NK-92 treated with Interleukin-12 subunit alpha and Interleukin-12 subunit beta, amount 100 ng/mL, for 24 hours (cell line): ENCODE data around the gene CA11.
"Not testable (repeated sequence)": the region's sequence is repeated elsewhere in the genome, so short reads cannot be mapped to it uniquely, and the experiment has no call there.

ENCODE experiments used
- DNase-seq: peaks from one replicate; lab custom pipeline; 2025; lab: John Stamatoyannopoulos, UW

CA11 gene

GRCh38 chr19:48669903-48670668 lies 24.1 kb upstream of the CA11 start:
- no peak for DNase-seq

GRCh38 chr19:48668761-48669160 lies 22.8 kb upstream of the CA11 start:
- no peak for DNase-seq

- DNase-seq, result no peak
Observed at GRCh38 chr19:48668332-48668731, 22.3 kb upstream of the CA11 start.

GRCh38 chr19:48665786-48666185 lies 19.8 kb upstream of the CA11 start:
- no peak for DNase-seq

- no peak for DNase-seq
Observed at GRCh38 chr19:48664476-48664875, 18.5 kb upstream of the CA11 start.

- no peak for DNase-seq
Observed at GRCh38 chr19:48663667-48664066, 17.7 kb upstream of the CA11 start.

- no peak for DNase-seq
Observed at GRCh38 chr19:48661711-48662090, 15.7 kb upstream of the CA11 start.

- DNase-seq, result peak; percentile 74
Observed at GRCh38 chr19:48660852-48661710, 15.1 kb upstream of the CA11 start.

GRCh38 chr19:48659768-48660167 lies 13.8 kb upstream of the CA11 start:
- DNase-seq, result no peak

- no peak for DNase-seq
Observed at GRCh38 chr19:48658483-48658882, 12.5 kb upstream of the CA11 start.

GRCh38 chr19:48657828-48658227 lies 11.8 kb upstream of the CA11 start:
- DNase-seq, result not testable (repeated sequence)

- DNase-seq, result no peak
Observed at GRCh38 chr19:48656840-48657474, 11.0 kb upstream of the CA11 start.

GRCh38 chr19:48654299-48655059 lies 8.5 kb upstream of the CA11 start:
- no peak for DNase-seq

GRCh38 chr19:48651683-48652048 lies 5.7 kb upstream of the CA11 start:
- no peak for DNase-seq

- DNase-seq, result no peak
Observed at GRCh38 chr19:48650974-48651682, 5.1 kb upstream of the CA11 start.

GRCh38 chr19:48648134-48648533 lies 2.1 kb upstream of the CA11 start:
- no peak for DNase-seq

- no peak for DNase-seq
Observed at GRCh38 chr19:48646722-48647216, 782 bp upstream of the CA11 start.

GRCh38 chr19:48645620-48646000 lies 377 bp downstream of the CA11 start:
- no peak for DNase-seq

GRCh38 chr19:48644839-48645619 lies 958 bp downstream of the CA11 start:
- no peak for DNase-seq

- no peak for DNase-seq
Observed at GRCh38 chr19:48644355-48644754, 1.6 kb downstream of the CA11 start.

- no peak for DNase-seq
Observed at GRCh38 chr19:48642862-48643261, 3.1 kb downstream of the CA11 start.
